DMS 273 (cell line): ENCODE measurements around the gene LXN.
A peak's percentile ranks its signal among the peaks of the same experiment; 100 is the strongest.

Experiments
- DNase-seq: peaks from one replicate; lab custom pipeline; 2025; ENCODE audit not compliant: unreplicated experiment; lab: John Stamatoyannopoulos, UW

LXN gene

GRCh38 chr3:158671821-158672214, 630 bp downstream of the LXN start:
- no peak for DNase-seq

GRCh38 chr3:158668506-158668905, 3.9 kb downstream of the LXN start:
- no peak for DNase-seq

GRCh38 chr3:158666416-158666815, 6.0 kb downstream of the LXN start:
- DNase-seq: no peak

GRCh38 chr3:158663832-158664231, 8.6 kb downstream of the LXN start:
- DNase-seq: no peak

- no peak for DNase-seq
Measured at GRCh38 chr3:158663246-158663645, 9.2 kb downstream of the LXN start.

- no peak for DNase-seq
Measured at GRCh38 chr3:158660711-158661110, 11.7 kb downstream of the LXN start.

- peak; percentile 79 for DNase-seq
Measured at GRCh38 chr3:158659454-158660237, 12.8 kb downstream of the LXN start.

- no peak for DNase-seq
Measured at GRCh38 chr3:158658889-158659288, 13.6 kb downstream of the LXN start.

GRCh38 chr3:158652463-158652862, 20.0 kb downstream of the LXN start:
- no peak for DNase-seq

- DNase-seq: no peak
Measured at GRCh38 chr3:158651192-158651591, 21.3 kb downstream of the LXN start.

GRCh38 chr3:158649791-158650190, 22.7 kb downstream of the LXN start:
- no peak for DNase-seq

GRCh38 chr3:158644345-158644908, 28.0 kb downstream of the LXN start, which contains the start of gene GFM1:
Gene GFM1 (plus strand): TSS chr3:158644527. CDS start chr3:158644635, 108 bp downstream.
- peak; percentile 99 for DNase-seq

- DNase-seq: peak; percentile 29
Measured at GRCh38 chr3:158642474-158643210, 29.8 kb downstream of the LXN start.

GRCh38 chr3:158642005-158642404, 30.4 kb downstream of the LXN start:
- DNase-seq: no peak

- no peak for DNase-seq
Measured at GRCh38 chr3:158640646-158641045, 31.8 kb downstream of the LXN start.

- no peak for DNase-seq
Measured at GRCh38 chr3:158631981-158632380, 40.5 kb downstream of the LXN start.

GRCh38 chr3:158625881-158626280, 46.6 kb downstream of the LXN start:
- DNase-seq: no peak

GRCh38 chr3:158617982-158618875, 54.2 kb downstream of the LXN start:
- DNase-seq: peak; percentile 11
